PC-9 (cell line): ENCODE data around the gene LRMDA. TPM values are rescaled to one million over a fixed set of nuclear protein-coding genes. Genes with fewer than 3 reads are reported as not detected.

Experiments used
- BruUV-seq: library from RNA; stranded (reverse); fragments of 400-500 nt; replicated peaks from 2 replicates; lab custom pipeline; 2021; lab: Mats Ljungman, UMichigan
- CTCF ChIA-PET: fragments of 300-600 bp; sonication (Branson Sonifier 250); formaldehyde crosslinking; loops from one replicate; lab custom pipeline; 2022; ENCODE audit warnings: antibody characterized with exemption; lab: Charles Lee
- POLR2A ChIA-PET: fragments of 300-600 bp; sonication (Branson Sonifier 250); formaldehyde crosslinking; loops from one replicate; lab custom pipeline; 2022; ENCODE audit warnings: antibody characterized with exemption; ENCODE audit not compliant: unreplicated experiment; lab: Charles Lee
- DNase-seq, 2 experiments: peaks; one replicate each; pipeline versions ENCODE4 v3.0.0 to v3.0.0-alpha.2; 2015 to 2022; ENCODE audit warnings: mixed read lengths in 1 of 2
- H2AFZ ChIP-seq: fragments of 200-600 bp; sonication (generic); 2 replicates; pipeline ENCODE4 v1.8.1; 2017; ENCODE audit warnings: antibody characterized with exemption
- H3F3A ChIP-seq: fragments of 200-600 bp; sonication (generic); 2 replicates; pipeline ENCODE4 v1.8.1; 2017; ENCODE audit warnings: antibody characterized with exemption, mild to moderate bottlenecking, low read depth; ENCODE audit not compliant: insufficient read depth
- H3K27ac ChIP-seq: fragments of 200-600 bp; sonication (generic); 2 replicates; pipeline ENCODE4 v1.6.1; 2016; ENCODE audit warnings: mixed run types
- H3K27me3 ChIP-seq: fragments of 200-600 bp; sonication (generic); 2 replicates; pipeline ENCODE4 v1.6.1; 2016; ENCODE audit warnings: low read depth, mixed run types; ENCODE audit not compliant: insufficient read depth
- H3K36me3 ChIP-seq: fragments of 200-600 bp; sonication (generic); 2 replicates; pipeline ENCODE4 v1.6.1; 2016; ENCODE audit warnings: low read depth, mixed run types
- H3K4me1 ChIP-seq: fragments of 200-600 bp; sonication (generic); replicated peaks from 2 replicates; pipeline ENCODE4 v1.6.1; 2016; ENCODE audit warnings: mixed run types; ENCODE audit not compliant: insufficient read depth
- H3K4me2 ChIP-seq: fragments of 200-600 bp; sonication (generic); 2 replicates; pipeline ENCODE4 v1.6.1; 2017; ENCODE audit warnings: mixed run types
- H3K4me3 ChIP-seq: fragments of 200-600 bp; sonication (generic); 2 replicates; pipeline ENCODE4 v1.6.1; 2016; ENCODE audit warnings: mixed run types
- H3K79me2 ChIP-seq: fragments of 200-600 bp; sonication (generic); 2 replicates; pipeline ENCODE4 v1.6.1; 2017; ENCODE audit warnings: low read depth, mixed run types
- H3K9me2 ChIP-seq: fragments of 200-600 bp; sonication (generic); 2 replicates; pipeline ENCODE4 v1.8.1; 2017; ENCODE audit warnings: mild to moderate bottlenecking; ENCODE audit not compliant: insufficient read depth
- H3K9me3 ChIP-seq: fragments of 200-600 bp; sonication (generic); 2 replicates; pipeline ENCODE4 v1.8.1; 2016; ENCODE audit warnings: low read depth; ENCODE audit not compliant: insufficient read depth
- H4K20me1 ChIP-seq: fragments of 200-600 bp; sonication (generic); 2 replicates; pipeline ENCODE4 v1.8.1; 2017; ENCODE audit not compliant: insufficient read depth
- CTCF ChIP-seq: fragments of 200-600 bp; sonication (generic); conservative IDR thresholded peaks from 2 replicates; pipeline ENCODE4 v1.6.1; 2017; ENCODE audit warnings: mixed run types, antibody characterized with exemption, mild to moderate bottlenecking, moderate library complexity
- EZH2 ChIP-seq: fragments of 200-600 bp; sonication (generic); IDR thresholded peaks from 2 replicates; pipeline ENCODE4 v1.8.0; 2017; ENCODE audit warnings: antibody characterized with exemption, low read depth
- intact Hi-C: fragments of 100-400 bp; cut with micrococcal nuclease; formaldehyde crosslinking; loops from one replicate; pipeline ENCODE4 v1.10.0; 2022; ENCODE audit not compliant: unreplicated experiment
- total RNA-seq: library from RNA; stranded (reverse); gene quantifications from 2 replicates; pipeline ENCODE4 v1.2.3, GENCODE V29; 2021

The LRMDA gene
- total RNA-seq, 1 experiment from 2014 or later, result not detected

- H3F3A ChIP-seq, result no peaks in the 10 kb centered on the region
- intact Hi-C loops, result no loop called here
- ChIA-PET CTCF (no interaction called here), POLR2A (no interaction called here)
- no peak overlapping the region for H3K27ac ChIP-seq
- H3K36me3 ChIP-seq, result no peaks in the 10 kb centered on the region
- H3K9me3 ChIP-seq, result no peaks in the 10 kb centered on the region
- no peak overlapping the region for H2AFZ ChIP-seq
- no peak for DNase-seq
- H3K4me2 ChIP-seq, result no peak overlapping the region
- no peaks in the 10 kb centered on the region for H3K4me1 ChIP-seq
- no peaks in the 10 kb centered on the region for H4K20me1 ChIP-seq
- H3K4me3 ChIP-seq, result no peak overlapping the region
- no peaks in the 10 kb centered on the region for H3K27me3 ChIP-seq
- BruUV-seq, result no TSS peak
- no peak for TF ChIP-seq CTCF
- TF ChIP-seq EZH2, result no peak
- H3K9me2 ChIP-seq, result no peaks in the 10 kb centered on the region
- H3K79me2 ChIP-seq, result no peaks in the 10 kb centered on the region
Measured at GRCh38 chr10:76138286-76138685, 706.9 kb downstream of the LRMDA start.

- ChIA-PET CTCF (no interaction called here), POLR2A (no interaction called here)
- BruUV-seq, result no TSS peak
- Histone ChIP-seq H3K27me3 (no peaks in the 10 kb centered on the region), H3K9me3 (no peaks in the 10 kb centered on the region), H3K36me3 (no peaks in the 10 kb centered on the region), H3K4me2 (no peak overlapping the region), H3K27ac (no peak overlapping the region), H4K20me1 (no peaks in the 10 kb centered on the region), H3K4me1 (no peaks in the 10 kb centered on the region), H2AFZ (no peak overlapping the region), H3K79me2 (no peaks in the 10 kb centered on the region), H3F3A (no peaks in the 10 kb centered on the region), H3K4me3 (no peak overlapping the region), H3K9me2 (no peaks in the 10 kb centered on the region)
- no peak for DNase-seq
- intact Hi-C loops, result no loop called here
- TF ChIP-seq CTCF, result no peak
- no peak for TF ChIP-seq EZH2
Measured at GRCh38 chr10:76138906-76139305, 707.5 kb downstream of the LRMDA start.

- H4K20me1 ChIP-seq, result no peaks in the 10 kb centered on the region
- POLR2A ChIA-PET, result no interaction called here
- no TSS peak for BruUV-seq
- no peak overlapping the region for H3K27ac ChIP-seq
- no peaks in the 10 kb centered on the region for H3K79me2 ChIP-seq
- no peak for DNase-seq
- CTCF ChIA-PET, result no interaction called here
- H3F3A ChIP-seq, result no peaks in the 10 kb centered on the region
- no peaks in the 10 kb centered on the region for H3K36me3 ChIP-seq
- TF ChIP-seq EZH2 (no peak), CTCF (no peak)
- H3K9me2 ChIP-seq, result no peaks in the 10 kb centered on the region
- no peaks in the 10 kb centered on the region for H3K4me1 ChIP-seq
- H3K4me3 ChIP-seq, result no peak overlapping the region
- no peak overlapping the region for H3K4me2 ChIP-seq
- intact Hi-C loops, result no loop called here
- no peaks in the 10 kb centered on the region for H3K9me3 ChIP-seq
- no peaks in the 10 kb centered on the region for H3K27me3 ChIP-seq
- no peak overlapping the region for H2AFZ ChIP-seq
Measured at GRCh38 chr10:76139431-76139830, 708.0 kb downstream of the LRMDA start.
